Skeletal muscle tissue (tissue), 4 donors: ENCODE results near the gene PHPT1. TPM values are rescaled to one million over a fixed set of nuclear protein-coding genes. Genes with fewer than 3 reads are reported as not detected.

ENCODE experiments used
- H3K27ac ChIP-seq: one replicate; pipeline ENCODE4 v1.7.0; 2013; ENCODE audit warnings: mild to moderate bottlenecking, low read depth, low read length, inconsistent platforms
- H3K27me3 ChIP-seq, 3 donors: one replicate each; pipeline ENCODE4 v1.7.0; 2013; ENCODE audit warnings: low read length in 3 of 3; ENCODE audit not compliant: control insufficient read depth in 3 of 3, insufficient read depth in 3 of 3
- H3K36me3 ChIP-seq, 3 donors: one replicate each; pipeline ENCODE4 v1.7.0; 2013; ENCODE audit warnings: low read length in 3 of 3; ENCODE audit not compliant: control insufficient read depth in 3 of 3, insufficient read depth in 3 of 3
- H3K4me1 ChIP-seq, 3 donors: one replicate each; pipeline ENCODE4 v1.7.0; 2013; ENCODE audit warnings: low read length in 3 of 3, mild to moderate bottlenecking in 3 of 3; ENCODE audit not compliant: control insufficient read depth in 3 of 3, insufficient read depth in 3 of 3
- H3K4me3 ChIP-seq, 3 donors: one replicate each; pipeline ENCODE4 v1.7.0; 2013; ENCODE audit warnings: low read length in 3 of 3
- H3K9ac ChIP-seq, 3 donors: one replicate each; pipeline ENCODE4 v1.7.0; 2013; ENCODE audit warnings: low read length in 3 of 3, mild to moderate bottlenecking in 3 of 3, moderate library complexity in 2 of 3, low read depth in 1 of 3
- H3K9me3 ChIP-seq, 3 donors: one replicate each; pipeline ENCODE4 v1.7.0; 2013; ENCODE audit warnings: low read length in 3 of 3; ENCODE audit not compliant: control insufficient read depth in 3 of 3
- total RNA-seq: library from RNA; depleted of rRNA; stranded (reverse); fragments of >200 nt; gene quantifications from one replicate; pipeline ENCODE4 v1.2.3, GENCODE V29; 2014
- donor health status: Osteomylitis.

PHPT1 gene
- total RNA-seq, 1 donor from 2014 or later: 109 TPM

DNA sequence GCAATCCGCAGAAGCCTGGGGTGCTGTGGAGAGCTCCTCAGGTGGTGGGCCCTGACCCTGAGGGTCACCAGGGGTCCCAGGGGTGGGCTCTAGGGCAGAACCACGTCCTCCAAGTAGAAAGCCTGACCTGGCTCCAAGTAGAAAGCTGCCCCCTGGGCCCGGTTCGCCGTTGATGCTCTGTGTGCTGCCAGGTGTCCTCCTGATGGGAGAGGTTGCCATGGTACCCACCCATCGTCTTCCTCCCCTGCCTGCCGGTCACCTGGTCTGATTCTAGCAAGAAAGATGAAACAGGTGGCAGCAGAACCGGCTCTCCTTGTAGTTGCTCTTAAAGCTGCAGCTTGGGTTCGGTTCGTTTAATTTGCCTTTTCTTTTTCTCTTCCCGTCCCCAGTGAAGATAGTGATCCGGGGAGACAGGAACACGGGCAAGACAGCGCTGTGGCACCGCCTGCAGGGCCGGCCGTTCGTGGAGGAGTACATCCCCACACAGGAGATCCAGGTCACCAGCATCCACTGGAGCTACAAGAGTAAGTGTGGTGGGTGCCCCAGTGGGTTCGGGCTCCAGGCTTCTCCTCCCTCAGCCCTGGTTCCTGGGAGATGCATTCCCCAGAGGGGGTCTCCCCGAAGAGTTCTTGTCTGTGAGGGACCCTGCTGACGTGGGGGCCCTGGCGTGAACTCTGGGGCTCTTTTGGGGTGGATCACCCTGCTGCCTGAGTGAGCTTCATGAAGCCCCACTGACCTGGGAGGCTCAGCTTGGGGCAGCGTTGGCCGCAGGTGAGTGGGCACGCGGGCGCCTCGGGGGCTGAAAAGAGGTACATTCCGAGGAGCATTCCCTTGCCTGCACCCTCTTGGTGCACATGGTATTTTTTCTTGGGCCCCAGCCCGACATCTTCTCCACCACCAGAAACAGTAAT lies 25.8 kb upstream of the PHPT1 start:
- no peak overlapping the region for H3K9ac ChIP-seq
- no peaks in the 10 kb centered on the region for H3K4me1 ChIP-seq
- no peak overlapping the region for H3K27ac ChIP-seq
- no peaks in the 10 kb centered on the region for H3K27me3 ChIP-seq
- H3K4me3 ChIP-seq: no peak overlapping the region
- H3K36me3 ChIP-seq: peaks cover 15 to 27% (median 27%) of the 10 kb centered on the region in 3 donors
- no peaks in the 10 kb centered on the region for H3K9me3 ChIP-seq

DNA sequence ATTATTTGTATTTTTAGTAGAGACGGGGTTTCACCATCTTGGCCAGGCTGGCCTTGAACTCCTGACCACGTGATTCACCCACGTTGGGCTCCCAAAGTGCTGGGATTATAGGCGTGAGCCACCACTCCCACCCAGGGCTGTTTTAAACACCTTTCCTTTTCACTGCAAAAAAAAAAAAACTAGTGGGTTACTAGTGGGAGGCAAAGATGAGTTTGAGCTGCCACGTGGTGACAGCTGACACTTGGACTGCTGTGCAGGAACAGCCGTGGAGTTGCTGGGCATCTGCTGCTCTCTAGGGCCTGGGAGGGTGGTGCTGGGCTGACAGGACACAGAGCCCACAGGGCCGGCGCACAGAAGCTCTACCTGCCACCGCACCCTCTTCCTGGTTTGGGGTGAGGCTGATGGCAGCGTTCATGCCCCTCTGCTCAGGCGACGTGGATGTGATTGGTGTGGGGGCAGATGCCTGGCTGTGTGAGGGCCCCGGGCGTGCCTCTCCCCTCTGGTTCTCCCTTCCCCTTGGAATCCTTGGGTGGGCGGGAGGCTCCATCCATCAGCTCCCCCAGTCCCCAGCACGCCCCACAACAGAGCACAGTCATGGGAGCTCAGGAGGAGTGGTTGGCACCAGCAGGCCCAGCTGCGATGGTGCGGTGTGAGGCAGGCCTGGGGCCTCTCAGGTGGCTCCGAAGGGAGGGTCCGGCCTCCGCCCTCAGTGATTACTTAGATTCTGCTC lies 24.5 kb upstream of the PHPT1 start:
- no peak overlapping the region for H3K9ac ChIP-seq
- no peaks in the 10 kb centered on the region for H3K27me3 ChIP-seq
- no peak overlapping the region for H3K4me3 ChIP-seq
- no peaks in the 10 kb centered on the region for H3K9me3 ChIP-seq
- H3K27ac ChIP-seq: no peak overlapping the region
- H3K36me3 ChIP-seq: peaks cover 26 to 40% (median 39%) of the 10 kb centered on the region in 3 donors
- H3K4me1 ChIP-seq: no peaks in the 10 kb centered on the region

DNA sequence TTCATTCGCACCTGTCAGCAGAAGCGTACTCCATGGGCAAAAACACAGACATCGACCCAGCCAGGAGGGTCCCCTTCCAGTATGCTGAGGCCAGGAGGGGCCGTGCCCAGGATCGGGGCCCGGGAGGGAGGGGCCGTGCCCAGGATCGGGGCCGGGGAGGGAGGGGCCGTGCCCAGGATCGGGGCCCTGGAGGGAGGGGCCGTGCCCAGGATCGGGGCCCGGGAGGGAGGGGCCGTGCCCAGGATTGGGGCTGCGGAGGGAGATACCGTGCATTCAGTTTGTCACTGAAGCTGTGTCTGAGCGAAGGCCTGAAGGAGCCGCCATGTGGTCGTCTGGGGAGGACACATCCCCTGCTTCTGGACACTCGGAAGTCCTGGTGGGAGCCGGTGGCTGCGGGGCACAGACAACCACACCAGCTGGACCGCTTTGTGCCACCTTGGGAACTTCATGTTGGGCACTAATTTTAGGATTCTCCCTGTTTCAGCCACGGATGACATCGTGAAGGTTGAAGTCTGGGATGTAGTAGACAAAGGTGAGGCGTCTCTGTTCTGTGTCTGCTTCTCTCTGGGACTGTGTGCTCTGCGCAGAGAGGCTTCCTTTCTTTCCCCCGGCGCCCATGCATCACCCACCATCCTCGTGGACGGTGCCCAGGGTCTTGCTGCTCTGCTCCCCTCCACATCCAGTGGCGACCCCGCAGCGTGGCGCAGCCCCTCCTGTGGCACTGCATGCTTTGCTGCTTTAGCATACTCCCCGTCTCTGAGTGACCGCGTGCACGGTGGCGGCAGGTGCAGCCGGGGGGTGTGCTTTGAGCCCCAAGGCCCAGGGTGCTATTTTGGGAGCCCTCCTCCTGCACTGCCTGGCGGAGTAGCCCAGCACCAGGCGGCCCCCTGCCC lies 23.7 kb upstream of the PHPT1 start:
- H3K9me3 ChIP-seq: no peaks in the 10 kb centered on the region
- peaks cover 35 to 49% (median 48%) of the 10 kb centered on the region in 3 donors for H3K36me3 ChIP-seq
- H3K27me3 ChIP-seq: no peaks in the 10 kb centered on the region
- H3K9ac ChIP-seq: no peak overlapping the region
- H3K27ac ChIP-seq: no peak overlapping the region
- H3K4me3 ChIP-seq: no peak overlapping the region
- H3K4me1 ChIP-seq: no peaks in the 10 kb centered on the region

GRCh38 chr9:136826188-136826541 lies 23.0 kb upstream of the PHPT1 start:
- peaks cover 39 to 53% (median 52%) of the 10 kb centered on the region in 3 donors for H3K36me3 ChIP-seq
- no peak overlapping the region for H3K27ac ChIP-seq
- H3K4me3 ChIP-seq: no peak overlapping the region
- H3K9ac ChIP-seq: no peak overlapping the region
- no peaks in the 10 kb centered on the region for H3K4me1 ChIP-seq
- no peaks in the 10 kb centered on the region for H3K9me3 ChIP-seq
- no peaks in the 10 kb centered on the region for H3K27me3 ChIP-seq

DNA sequence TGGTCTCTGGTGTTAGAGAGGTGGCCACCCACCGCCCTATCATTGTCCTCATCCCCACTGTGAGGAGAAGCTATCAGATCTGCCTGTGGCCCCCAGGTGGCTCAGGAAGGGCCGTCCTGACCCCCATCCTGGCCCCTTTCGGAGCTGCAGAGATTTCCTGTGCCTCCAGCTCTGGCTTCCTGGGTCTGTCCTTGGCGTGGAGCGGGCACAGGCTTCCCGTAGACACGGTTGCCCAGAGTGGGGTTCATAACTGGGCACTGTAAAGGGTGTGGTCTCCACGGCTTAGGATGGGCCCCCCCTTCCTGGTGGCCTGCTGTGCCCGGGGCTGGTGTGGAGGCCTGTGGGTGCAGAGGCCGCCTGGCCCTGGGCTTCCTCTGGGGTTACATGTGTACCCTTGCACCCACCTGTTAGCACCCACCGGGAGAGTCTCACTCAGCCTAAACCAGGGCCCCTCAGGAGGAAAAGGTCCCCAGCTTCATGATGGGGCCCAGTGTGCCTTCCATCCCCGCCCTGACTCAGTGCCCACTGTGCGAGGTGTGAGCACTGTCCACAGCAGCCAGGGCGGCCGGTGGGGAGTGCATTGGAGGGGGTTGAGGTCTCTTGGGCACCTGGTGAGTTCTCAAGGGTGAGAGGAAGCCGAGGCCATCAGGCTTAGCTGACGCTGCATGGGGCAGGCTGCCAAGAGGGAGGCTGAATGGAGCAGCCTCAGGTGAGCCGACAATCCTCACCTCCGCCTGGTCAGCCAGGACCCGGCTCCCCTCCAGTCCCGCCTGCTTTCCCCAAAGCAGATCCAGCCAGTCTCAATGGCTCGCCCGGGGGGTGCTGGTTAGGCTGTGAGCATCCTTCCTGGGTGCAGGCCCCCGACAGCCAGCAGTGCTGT lies 22.3 kb upstream of the PHPT1 start:
- Histone ChIP-seq H3K4me3 (no peak overlapping the region), H3K27me3 (no peaks in the 10 kb centered on the region), H3K36me3 (peaks cover 47 to 61% (median 56%) of the 10 kb centered on the region in 3 donors), H3K27ac (no peak overlapping the region), H3K9ac (no peak overlapping the region), H3K9me3 (no peaks in the 10 kb centered on the region), H3K4me1 (peaks cover 0 to under 1% (median 0%) of the 10 kb centered on the region in 3 donors)

GRCh38 chr9:136827794-136828473 lies 21.3 kb upstream of the PHPT1 start:
- no peaks in the 10 kb centered on the region for H3K27me3 ChIP-seq
- H3K9ac ChIP-seq: no peak overlapping the region
- peaks cover 0 to 9% (median 0%) of the 10 kb centered on the region in 3 donors for H3K4me1 ChIP-seq
- no peaks in the 10 kb centered on the region for H3K9me3 ChIP-seq
- H3K27ac ChIP-seq: no peak overlapping the region
- H3K4me3 ChIP-seq: no peak overlapping the region
- H3K36me3 ChIP-seq: peaks cover 55 to 69% (median 62%) of the 10 kb centered on the region in 3 donors

DNA sequence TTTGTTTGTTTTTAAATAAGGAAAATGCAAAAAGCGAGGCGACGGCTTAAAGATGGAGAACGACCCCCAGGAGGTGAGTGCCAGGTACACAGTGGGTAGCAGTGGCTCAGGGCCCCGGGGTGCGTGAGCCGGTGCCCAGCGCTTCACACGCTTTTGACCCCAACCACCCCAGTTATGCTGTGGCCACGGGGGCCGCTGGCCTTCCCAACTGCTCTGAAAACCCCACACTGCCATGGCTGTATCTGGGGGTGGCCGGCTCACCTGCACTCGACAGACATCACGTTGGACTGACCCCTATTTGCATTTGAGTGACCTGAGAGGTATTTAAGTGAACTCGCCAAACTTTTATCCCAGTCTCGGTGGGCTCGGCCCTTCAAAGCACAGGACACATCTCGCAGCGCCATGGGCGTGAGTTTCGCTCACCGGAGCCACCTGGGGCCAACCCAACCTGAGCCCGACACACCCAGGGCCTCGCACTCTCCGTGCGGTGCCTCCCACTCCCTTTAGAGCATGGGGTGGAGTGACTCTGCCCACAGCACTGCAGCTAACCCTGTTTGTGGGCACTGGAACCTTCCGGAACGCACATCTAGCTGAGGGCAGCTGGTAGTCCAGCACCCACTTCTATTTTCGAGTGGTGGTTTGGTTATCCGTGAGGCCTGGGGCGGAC lies 20.6 kb upstream of the PHPT1 start:
- Histone ChIP-seq H3K9ac (no peak overlapping the region), H3K9me3 (no peaks in the 10 kb centered on the region), H3K27me3 (no peaks in the 10 kb centered on the region), H3K4me3 (no peak overlapping the region), H3K4me1 (peaks cover 0 to 9% (median 0%) of the 10 kb centered on the region in 3 donors), H3K36me3 (peaks cover 52 to 67% (median 58%) of the 10 kb centered on the region in 3 donors), H3K27ac (no peak overlapping the region)

GRCh38 chr9:136829412-136829811 lies 19.8 kb upstream of the PHPT1 start:
- Histone ChIP-seq H3K27me3 (no peaks in the 10 kb centered on the region), H3K9me3 (no peaks in the 10 kb centered on the region), H3K27ac (no peak overlapping the region), H3K36me3 (peaks cover 48 to 63% (median 57%) of the 10 kb centered on the region in 3 donors), H3K9ac (no peak overlapping the region), H3K4me3 (no peak overlapping the region), H3K4me1 (peaks cover 0 to 9% (median 0%) of the 10 kb centered on the region in 3 donors)
